ENCODE measurements around the gene CARS2.
A peak's percentile ranks its signal among the peaks of the same experiment; 100 is the strongest.
"Not testable (repeated sequence)": the region's sequence is repeated elsewhere in the genome, so short reads cannot be mapped to it uniquely, and the experiment has no call there.

The CARS2 gene

DNA sequence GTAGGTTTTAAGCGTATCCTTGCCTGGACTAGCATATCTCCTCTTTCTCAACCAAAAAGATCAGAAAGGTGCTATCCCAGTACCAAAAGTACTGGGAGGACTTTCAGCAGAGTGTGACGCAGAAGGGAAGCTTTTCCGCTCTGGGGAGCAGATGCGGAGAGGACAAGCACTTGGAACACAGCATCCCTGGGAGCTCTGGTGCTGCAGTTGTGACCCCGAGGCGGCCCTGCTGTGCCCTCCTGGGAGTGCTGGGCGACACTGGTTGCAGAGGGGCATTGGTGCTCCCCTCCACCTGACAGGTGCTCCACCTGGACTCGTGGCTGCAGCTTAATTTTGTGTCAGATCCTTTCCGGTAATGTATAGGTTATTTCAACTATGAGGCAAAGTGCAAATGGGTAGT lies 87.1 kb downstream of the CARS2 start:
- DNase-seq (ENCODE audit: low read depth in 3 of 3) = no peak

DNA sequence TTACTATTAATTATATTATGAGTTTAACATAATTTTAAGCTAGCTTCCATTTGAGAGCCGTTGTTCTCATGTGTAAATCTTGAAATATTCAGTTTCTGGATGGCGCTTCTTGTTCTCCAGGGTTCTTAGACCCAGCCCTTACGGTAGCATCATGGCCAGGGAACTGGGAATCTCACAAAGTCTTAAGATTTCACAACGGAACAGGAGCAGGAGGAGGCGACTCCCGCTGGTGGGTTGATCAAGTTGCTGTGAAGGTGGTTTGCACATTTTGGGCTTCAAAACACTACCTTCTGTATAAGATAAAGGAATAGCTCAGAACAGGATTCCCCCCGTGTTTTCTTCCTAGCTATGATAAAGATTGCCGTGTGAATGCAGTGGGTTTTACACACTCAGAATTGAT lies 87.7 kb downstream of the CARS2 start:
- DNase-seq (ENCODE audit: low read depth in 3 of 3) = no peak

GRCh38 chr13:110617321-110618072 lies 88.4 kb downstream of the CARS2 start:
- DNase-seq (ENCODE audit: low read depth in 3 of 3) = no peak

- DNase-seq (ENCODE audit: low read depth in 3 of 3) = peak; percentile 14 to 44 (median 14)
Observed at GRCh38 chr13:110616103-110617101, 89.5 kb downstream of the CARS2 start.

DNA sequence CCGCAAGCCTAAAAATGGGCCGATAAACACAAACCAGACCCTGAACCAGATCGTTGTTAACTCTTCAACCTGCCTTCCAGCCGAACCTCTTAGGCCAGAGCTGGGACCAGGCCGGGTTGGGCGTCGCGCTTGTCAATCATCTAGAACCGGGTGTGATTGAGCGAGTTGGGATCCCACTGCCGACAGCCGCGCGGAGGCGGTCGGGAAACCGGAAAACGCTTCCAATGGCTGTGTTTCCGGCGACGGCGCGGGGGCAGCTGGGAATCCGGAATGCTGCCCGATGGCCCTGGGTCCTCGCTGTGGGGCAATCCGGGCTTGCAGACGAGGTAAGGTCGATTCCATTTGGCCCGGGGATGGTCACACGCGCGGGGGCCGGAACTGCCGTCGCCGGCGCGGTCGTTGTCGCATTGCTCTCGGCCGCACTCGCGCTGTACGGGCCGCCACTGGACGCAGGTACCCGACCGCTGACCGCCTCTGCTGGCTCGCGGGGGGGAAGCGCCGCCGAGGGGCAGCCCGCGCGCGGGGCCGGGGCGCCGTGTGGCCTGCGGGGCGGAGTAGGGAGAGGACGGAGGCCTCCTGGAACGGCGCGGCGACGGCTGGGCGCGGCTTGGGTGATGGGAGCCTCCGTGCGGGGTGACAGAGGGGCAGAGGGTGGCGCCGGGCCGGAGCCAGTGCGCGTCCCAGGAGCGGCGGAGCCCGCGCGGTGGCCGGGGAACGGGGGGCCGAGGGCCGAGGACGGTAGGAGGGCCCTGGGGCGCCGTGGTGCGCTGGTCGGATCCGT lies 90.4 kb downstream of the CARS2 start, which contains the start of gene NAXD:
Gene NAXD, plus strand, starts transcription at position 224 of the 781 bp plus-strand sequence. Its CDS starts 57 bp downstream, at position 281.
- peak; percentile 77 to 78 (median 78) for DNase-seq (ENCODE audit: low read depth in 3 of 3)

DNA sequence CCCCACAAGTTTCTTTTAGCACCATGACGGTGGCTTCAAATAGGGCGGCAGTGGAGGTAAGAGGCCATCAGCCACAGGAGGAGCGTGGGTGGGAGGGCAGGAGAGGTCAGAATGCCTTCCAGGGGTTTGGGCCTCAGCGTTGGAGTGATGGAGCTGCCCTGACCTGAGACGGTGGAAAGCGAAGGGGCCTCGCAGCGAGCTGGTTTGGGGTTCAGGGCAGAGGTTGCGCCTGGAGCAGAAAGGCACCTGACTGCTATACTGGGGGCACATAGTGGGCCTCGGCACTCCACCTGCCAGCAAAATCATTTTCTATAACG lies 91.0 kb downstream of the CARS2 start:
- no peak for DNase-seq (ENCODE audit: low read depth in 3 of 3)

- DNase-seq (ENCODE audit: low read depth in 3 of 3) = no peak
Observed at GRCh38 chr13:110610955-110611595, 94.8 kb downstream of the CARS2 start.

DNA sequence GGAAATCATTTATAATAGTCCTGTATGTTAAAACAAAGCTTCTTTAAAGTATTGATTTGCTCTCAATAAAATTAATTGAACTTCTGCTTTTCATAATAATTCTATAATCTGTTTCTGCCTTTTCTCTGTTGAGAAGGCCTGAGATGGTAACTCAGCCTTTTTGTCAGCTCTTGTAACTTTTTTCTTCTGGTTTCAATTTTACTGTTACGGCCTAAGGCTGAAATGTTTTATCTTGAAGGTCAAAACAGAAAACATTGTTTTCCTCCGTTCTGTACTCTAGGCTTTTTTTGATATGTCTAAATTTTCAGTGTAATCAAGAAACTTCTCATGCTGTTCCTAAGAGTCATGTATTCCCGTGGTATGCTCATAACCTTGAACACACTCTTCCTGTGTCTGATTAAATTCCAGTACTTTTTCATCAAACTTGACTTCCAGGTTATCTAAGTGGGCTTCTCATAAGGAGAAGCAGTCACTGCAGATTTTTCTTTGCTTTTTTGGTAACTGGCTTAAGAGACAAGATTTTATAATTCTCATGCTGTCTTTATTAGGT lies 98.2 kb downstream of the CARS2 start:
- no peak for DNase-seq (ENCODE audit: low read depth in 3 of 3)

DNA sequence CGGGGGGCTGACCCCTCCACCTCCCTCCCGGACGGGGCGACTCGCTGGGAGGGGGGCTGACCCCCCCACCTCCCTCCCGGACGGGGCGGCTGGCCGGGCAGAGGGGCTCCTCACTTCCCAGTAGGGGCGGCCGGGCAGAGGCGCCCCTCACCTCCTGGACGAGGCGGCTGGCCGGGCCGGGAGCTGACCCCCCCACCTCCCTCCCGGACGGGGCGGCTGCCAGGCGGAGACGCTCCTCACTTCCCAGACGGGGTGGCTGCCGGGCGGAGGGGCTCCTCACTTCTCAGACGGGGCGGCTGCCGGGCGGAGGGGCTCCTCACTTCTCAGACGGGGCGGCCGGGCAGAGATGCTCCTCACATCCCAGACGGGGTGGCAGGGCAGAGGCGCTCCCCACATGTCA lies 99.6 kb downstream of the CARS2 start:
- not testable (repeated sequence) for DNase-seq (ENCODE audit: low read depth in 3 of 3)

GRCh38 chr13:110605132-110605531 lies 100.8 kb downstream of the CARS2 start:
- no peak for DNase-seq (ENCODE audit: low read depth in 3 of 3)

GRCh38 chr13:110600980-110601379 lies 104.9 kb downstream of the CARS2 start:
- DNase-seq (ENCODE audit: low read depth in 3 of 3) = no peak

DNA sequence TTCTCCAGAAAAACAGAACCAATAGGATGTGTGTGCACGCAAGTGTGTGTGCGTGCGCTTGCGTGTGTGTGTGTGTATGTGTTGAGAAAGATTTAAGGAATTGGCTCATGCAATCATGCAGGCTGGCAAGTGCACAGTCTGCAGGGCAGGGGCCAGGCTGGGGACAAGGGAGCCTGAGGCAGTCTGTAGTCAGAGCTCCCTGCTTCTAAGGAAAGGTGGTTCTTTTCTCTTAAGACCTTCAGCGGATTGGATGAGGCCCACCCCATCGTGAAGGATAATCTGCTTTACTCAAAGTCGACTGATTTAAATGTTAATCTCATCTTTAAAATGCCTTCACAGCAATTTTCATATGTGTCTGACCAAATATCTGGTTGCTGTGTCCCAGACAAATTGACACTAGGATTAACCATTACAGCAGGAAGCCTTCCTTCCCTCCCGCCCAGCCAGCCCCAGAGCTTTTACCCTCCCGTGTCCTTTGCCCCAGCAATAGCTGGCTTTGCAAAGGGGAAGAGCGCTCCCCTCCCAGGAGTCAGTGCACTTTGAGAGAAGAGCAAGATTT lies 105.6 kb downstream of the CARS2 start:
- DNase-seq (ENCODE audit: low read depth in 3 of 3) = no peak

DNA sequence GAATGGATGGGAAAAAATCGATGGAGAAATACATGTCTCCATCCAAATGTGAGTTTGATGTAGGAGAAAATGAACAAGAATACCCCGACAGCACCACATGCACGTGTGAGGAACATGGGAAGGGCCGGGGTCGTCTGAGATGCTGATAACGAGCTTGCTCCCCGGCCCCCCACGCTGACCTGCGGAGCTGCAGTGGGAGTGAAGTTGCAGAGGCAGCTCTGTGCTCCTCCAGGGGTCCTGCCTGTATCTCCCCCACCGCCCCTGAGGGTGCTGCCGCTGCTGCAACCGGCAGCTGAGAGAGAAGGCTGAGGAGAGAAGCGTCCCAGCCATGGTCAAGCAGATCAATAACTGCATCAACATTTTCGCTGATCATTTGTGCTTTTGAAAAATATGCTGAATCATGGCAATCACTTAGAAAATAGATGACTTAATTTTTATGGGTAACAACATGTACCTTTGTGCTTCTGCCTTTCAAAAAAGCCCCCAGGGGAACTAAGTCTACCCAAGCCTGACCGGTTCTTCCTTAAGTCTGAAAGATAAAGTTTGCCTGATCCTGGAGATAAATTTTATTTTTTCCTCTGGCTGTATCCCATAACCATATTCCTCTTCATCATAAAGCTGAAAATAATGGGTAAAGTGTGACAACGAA lies 108.8 kb downstream of the CARS2 start:
- no peak for DNase-seq (ENCODE audit: low read depth in 3 of 3)

DNA sequence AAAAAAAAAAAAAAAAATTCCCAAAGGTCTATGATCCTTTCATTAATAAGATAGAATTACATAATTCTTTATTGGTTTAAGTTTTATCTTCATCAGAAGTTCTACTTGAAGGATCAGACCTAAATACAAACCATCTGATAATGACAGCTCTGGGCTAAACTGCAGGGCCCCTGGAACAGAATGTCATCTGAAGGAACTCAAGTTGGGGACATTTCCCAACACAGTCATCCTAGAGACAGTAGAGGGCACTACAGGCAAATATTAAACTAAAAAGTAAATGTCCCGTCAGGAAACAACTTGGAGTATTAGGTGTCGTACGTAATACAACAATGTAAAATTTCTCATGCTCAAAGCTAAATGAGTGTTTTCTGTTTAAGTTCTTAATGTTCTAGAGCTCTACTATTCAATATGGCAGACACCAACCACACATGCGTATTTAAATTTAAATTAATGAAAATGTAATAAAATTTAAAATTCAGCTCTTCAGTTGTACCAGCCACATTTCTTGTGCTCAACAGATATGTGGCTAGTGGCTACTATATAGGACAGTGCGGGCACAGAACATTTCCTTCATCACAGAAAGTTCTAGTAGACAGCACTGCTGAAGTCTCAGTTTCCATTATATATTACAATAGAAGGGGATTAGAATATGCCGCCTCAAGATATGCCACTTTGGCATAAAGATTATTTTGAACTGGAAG lies 112.3 kb downstream of the CARS2 start:
- DNase-seq (ENCODE audit: low read depth in 3 of 3) = no peak

- DNase-seq (ENCODE audit: low read depth in 3 of 3) = no peak
Observed at GRCh38 chr13:110592665-110593064, 113.3 kb downstream of the CARS2 start.
